Ishikawa (cell line): Measurements from ENCODE around the gene KIAA0319L.

Experiments used
- CEBPB ChIP-seq: IDR thresholded peaks from 2 replicates; pipeline ENCODE4 v1.6.1; 2012
- EGR1 ChIP-seq: IDR thresholded peaks from 2 replicates; pipeline ENCODE4 v1.6.1; 2012
- RAD21 ChIP-seq: IDR thresholded peaks from 2 replicates; pipeline ENCODE4 v1.6.1; 2012; ENCODE audit warnings: low read depth
- REST ChIP-seq: IDR thresholded peaks from 2 replicates; pipeline ENCODE4 v1.6.1; 2012; ENCODE audit warnings: low read depth, mild to moderate bottlenecking
- TAF1 ChIP-seq: IDR thresholded peaks from 2 replicates; pipeline ENCODE4 v1.6.1; 2012; ENCODE audit warnings: low read depth, mild to moderate bottlenecking

- TF ChIP-seq REST (no peak), TAF1 (no peak), EGR1 (no peak), CEBPB (no peak), RAD21 (no peak)
Observed at GRCh38 chr1:35475356-35475755, 81.8 kb downstream of the KIAA0319L start.
